SU-DHL-6 (cell line): ENCODE data around the gene ADD1.

ENCODE experiments used
- H2AFZ ChIP-seq: fragments of 200-600 bp; sonication (generic); 2 replicates; pipeline ENCODE4 v1.6.1; 2014; ENCODE audit warnings: low read depth, mild to moderate bottlenecking, moderate library complexity, mixed read lengths, antibody characterized with exemption, low read length; ENCODE audit not compliant: severe bottlenecking
- H3F3A ChIP-seq: fragments of 200-600 bp; shearing (Covaris generic); 2 replicates; pipeline ENCODE4 v1.6.0; 2016; ENCODE audit warnings: antibody characterized with exemption, mild to moderate bottlenecking; ENCODE audit not compliant: insufficient read depth
- H3K27ac ChIP-seq: fragments of 200-600 bp; sonication (generic); 2 replicates; pipeline ENCODE4 v1.5.1; 2016; ENCODE audit warnings: low read depth, mild to moderate bottlenecking, low read length, moderate library complexity, mixed read lengths
- H3K27me3 ChIP-seq: fragments of 200-600 bp; sonication (generic), shearing (Covaris generic); 2 replicates; pipeline ENCODE4 v1.6.0; 2014; ENCODE audit warnings: mild to moderate bottlenecking, low read length
- H3K36me3 ChIP-seq: fragments of 200-600 bp; sonication (generic); 2 replicates; pipeline ENCODE4 v1.6.1; 2014; ENCODE audit warnings: mild to moderate bottlenecking, low read length, mixed read lengths
- H3K4me2 ChIP-seq: fragments of 300-600, 200-600 bp; shearing (Covaris generic), sonication (generic); 2 replicates; pipeline ENCODE4 v1.6.0; 2014; ENCODE audit warnings: low read length, low read depth, mild to moderate bottlenecking; ENCODE audit not compliant: poor library complexity, severe bottlenecking
- H3K4me3 ChIP-seq: fragments of 200-600 bp; sonication (generic); 2 replicates; pipeline ENCODE4 v1.5.1; 2014; ENCODE audit warnings: antibody characterized with exemption, low read length, mild to moderate bottlenecking, mixed read lengths; ENCODE audit not compliant: insufficient read depth, poor library complexity, severe bottlenecking
- H3K79me2 ChIP-seq: fragments of 200-600 bp; sonication (generic); 2 replicates; pipeline ENCODE4 v1.6.1; 2014; ENCODE audit warnings: mild to moderate bottlenecking, low read length, moderate library complexity; ENCODE audit not compliant: insufficient read depth
- H3K9ac ChIP-seq: fragments of 200-600 bp; sonication (generic); 2 replicates; pipeline ENCODE4 v1.7.0; 2014; ENCODE audit warnings: mild to moderate bottlenecking, low read length
- H3K9me2 ChIP-seq: fragments of 200-600 bp; sonication (generic); replicated peaks from 2 replicates; pipeline ENCODE4 v1.6.1; 2014; ENCODE audit warnings: low read length; ENCODE audit not compliant: insufficient read depth
- H3K9me3 ChIP-seq: fragments of 200-600 bp; sonication (generic); 2 replicates; pipeline ENCODE4 v1.6.1; 2014; ENCODE audit warnings: low read length, mixed read lengths; ENCODE audit not compliant: insufficient read depth
- H4K20me1 ChIP-seq: fragments of 200-600 bp; sonication (generic); 2 replicates; pipeline ENCODE4 v1.6.1; 2014; ENCODE audit warnings: low read depth, mild to moderate bottlenecking, antibody characterized with exemption, low read length, moderate library complexity, mixed read lengths
- CTCF ChIP-seq: fragments of 200-600 bp; sonication (generic); IDR thresholded peaks from one replicate; pipeline ENCODE4 v1.5.1; 2017; ENCODE audit warnings: antibody characterized with exemption, mild to moderate bottlenecking, low read length, moderate library complexity; ENCODE audit not compliant: insufficient read depth, poor library complexity, severe bottlenecking
- EZH2phosphoT487 ChIP-seq: fragments of 200-600 bp; sonication (generic), shearing (Covaris generic); conservative IDR thresholded peaks from 2 replicates; pipeline ENCODE4 v1.6.1; 2018; ENCODE audit warnings: mild to moderate bottlenecking, antibody characterized with exemption, low read length, moderate library complexity, mixed read lengths

The ADD1 gene

GRCh38 chr4:2935762-2936743, 92.4 kb downstream of the ADD1 start:
- Histone ChIP-seq H3K9me2 (no peaks in the 10 kb centered on the region), H3K9me3 (no peaks in the 10 kb centered on the region), H4K20me1 (no peaks in the 10 kb centered on the region), H3K27me3 (no peaks in the 10 kb centered on the region), H3K27ac (peak overlapping the region; percentile 58), H3K79me2 (peaks cover 6% of the 10 kb centered on the region; the same call in 1 of the 2 replicates), H3K4me3 (peak overlapping the region; percentile 94), H2AFZ (no peak overlapping the region), H3K9ac (peak overlapping the region; percentile 97), H3F3A (peaks cover 24% of the 10 kb centered on the region), H3K4me2 (peak overlapping the region; percentile 75), H3K36me3 (no peaks in the 10 kb centered on the region; the same call in none of the 2 replicates)
- no peak for TF ChIP-seq EZH2phosphoT487
- no peak for TF ChIP-seq CTCF

- Histone ChIP-seq H3F3A (peaks cover 24% of the 10 kb centered on the region), H3K4me2 (peak overlapping the region; percentile 75), H3K27me3 (no peaks in the 10 kb centered on the region), H3K9me3 (no peaks in the 10 kb centered on the region), H3K9me2 (no peaks in the 10 kb centered on the region), H2AFZ (no peak overlapping the region), H3K79me2 (peaks cover 6% of the 10 kb centered on the region; the same call in 1 of the 2 replicates), H4K20me1 (no peaks in the 10 kb centered on the region), H3K27ac (peak overlapping the region; percentile 58), H3K4me3 (no peak overlapping the region), H3K36me3 (peaks cover 2% of the 10 kb centered on the region), H3K9ac (peak overlapping the region; percentile 97; the same call in 1 of the 2 replicates)
- TF ChIP-seq CTCF: no peak
- TF ChIP-seq EZH2phosphoT487: no peak
Measured at GRCh38 chr4:2936773-2937145, 93.1 kb downstream of the ADD1 start.

GRCh38 chr4:2937146-2937857, 93.7 kb downstream of the ADD1 start:
- Histone ChIP-seq H3F3A (peaks cover 23% of the 10 kb centered on the region), H3K4me3 (no peak overlapping the region), H3K36me3 (peaks cover 2% of the 10 kb centered on the region), H2AFZ (no peak overlapping the region), H3K9me3 (no peaks in the 10 kb centered on the region), H3K79me2 (peaks cover 6% of the 10 kb centered on the region; the same call in 1 of the 2 replicates), H3K4me2 (peak overlapping the region; percentile 75), H3K27ac (peak overlapping the region; percentile 58), H3K9me2 (no peaks in the 10 kb centered on the region), H3K27me3 (no peaks in the 10 kb centered on the region), H3K9ac (no peak overlapping the region), H4K20me1 (no peaks in the 10 kb centered on the region)
- TF ChIP-seq CTCF: no peak
- TF ChIP-seq EZH2phosphoT487: no peak
